Activated naive CD8-positive, alpha-beta T cell treated with anti-CD3 and anti-CD28 coated beads, Interleukin-2, amount 50 U/mL, for 16 hours (primary cell): ENCODE measurements around the gene HMHB1.

Experiments
- DNase-seq: peaks from one replicate; pipeline ENCODE4 v3.0.0-alpha.2; 2020; ENCODE audit warnings: low read depth, low spot score

The HMHB1 gene

DNA sequence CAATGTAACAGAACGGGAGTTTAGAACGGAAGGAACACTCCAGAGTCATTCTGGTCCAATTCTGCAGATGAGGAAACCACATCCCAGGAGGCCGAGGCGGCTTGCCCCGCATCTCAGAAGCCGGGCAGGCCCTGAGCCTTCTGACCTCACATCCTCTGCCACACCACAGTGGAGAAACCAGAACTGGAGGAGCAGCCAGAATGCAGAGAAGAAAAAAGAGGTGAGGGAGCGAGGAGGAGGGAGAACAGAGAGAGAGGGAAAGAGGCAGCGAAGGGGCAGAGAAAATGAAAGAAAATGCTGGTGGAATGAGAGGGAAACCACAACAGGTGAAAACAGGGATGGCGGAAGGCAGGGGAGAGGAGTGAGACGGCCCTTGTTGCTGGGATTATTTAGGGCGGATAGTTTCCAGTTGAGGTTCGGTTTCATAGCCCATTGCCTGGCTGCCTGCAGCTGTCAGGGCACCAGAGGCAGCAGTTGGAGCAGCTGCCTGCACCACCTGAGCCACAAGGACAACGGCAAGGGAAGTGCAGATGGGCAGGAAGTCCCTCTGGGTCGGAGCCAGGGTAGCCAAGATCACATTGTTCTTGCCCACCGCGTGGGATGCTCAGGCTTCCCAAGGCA, at the start of gene HMHB1:
TSS of gene HMHB1 (plus strand) at position 77 of the 621 bp plus-strand sequence.
- no peak for DNase-seq

- DNase-seq = no peak
These were observed 49.2 kb upstream of the HMHB1 start for GRCh38 chr5:143762636-143763220.

DNA sequence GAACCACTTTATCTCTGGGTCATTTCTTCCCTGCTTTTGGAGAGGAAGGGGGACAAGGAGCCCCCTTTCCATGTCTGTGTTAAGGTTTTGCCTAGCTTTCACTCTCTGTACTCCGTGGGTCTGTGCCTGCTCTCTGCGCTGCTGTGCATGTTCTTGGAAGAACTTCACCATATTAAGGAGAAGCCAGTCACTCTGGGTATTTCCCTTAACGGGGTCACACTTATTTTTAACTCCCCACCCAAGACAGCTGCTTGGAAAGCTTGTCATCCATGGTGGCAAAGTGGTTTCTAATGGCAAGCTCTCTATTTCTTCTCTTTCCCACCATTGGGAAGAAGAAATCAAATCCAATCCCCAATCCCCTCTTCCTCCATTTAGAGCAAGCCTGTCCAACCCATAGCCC, 44.8 kb upstream of the HMHB1 start:
- no peak for DNase-seq

GRCh38 chr5:143769026-143769786, 42.8 kb upstream of the HMHB1 start:
- no peak for DNase-seq

DNA sequence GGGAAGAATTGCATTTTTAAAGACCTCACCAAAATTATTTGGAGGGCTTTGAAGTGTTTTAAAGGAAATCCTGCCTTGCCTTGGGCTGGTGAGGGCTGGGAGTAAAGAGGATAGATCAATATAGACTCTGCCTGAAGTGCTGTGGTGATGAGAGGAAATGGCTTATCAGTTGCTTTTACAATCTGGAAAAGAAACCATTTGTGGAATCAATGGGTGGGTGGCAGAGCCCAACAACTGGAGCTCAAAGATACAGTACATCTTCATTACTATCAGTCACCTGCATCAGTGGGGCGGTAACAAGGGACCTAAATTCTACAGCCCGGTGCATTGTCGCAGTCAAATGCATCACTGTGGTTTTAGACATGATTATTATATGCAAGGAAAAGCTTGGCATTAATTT, 41.5 kb upstream of the HMHB1 start:
- DNase-seq = no peak

DNA sequence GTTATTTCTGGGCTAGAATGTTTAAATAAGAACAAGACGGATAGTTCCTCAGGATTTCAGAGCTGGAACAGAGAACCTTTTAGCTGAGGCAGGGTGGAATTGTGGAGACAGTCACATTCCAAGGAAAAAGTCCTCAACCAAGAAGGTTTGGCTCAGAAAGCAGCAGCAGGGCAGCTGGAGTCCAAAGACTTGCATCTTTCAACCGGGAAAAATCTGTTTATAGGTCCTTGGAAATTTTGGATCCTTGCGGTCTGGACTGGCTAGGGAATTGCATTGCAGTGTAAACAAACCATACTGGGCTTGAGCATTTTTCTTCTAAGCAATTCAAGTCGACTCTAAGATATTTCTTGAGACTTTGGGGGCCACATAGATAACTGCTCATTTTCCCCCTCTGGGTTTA, 40.8 kb upstream of the HMHB1 start:
- no peak for DNase-seq

GRCh38 chr5:143771602-143772001, 40.4 kb upstream of the HMHB1 start:
- no peak for DNase-seq

DNA sequence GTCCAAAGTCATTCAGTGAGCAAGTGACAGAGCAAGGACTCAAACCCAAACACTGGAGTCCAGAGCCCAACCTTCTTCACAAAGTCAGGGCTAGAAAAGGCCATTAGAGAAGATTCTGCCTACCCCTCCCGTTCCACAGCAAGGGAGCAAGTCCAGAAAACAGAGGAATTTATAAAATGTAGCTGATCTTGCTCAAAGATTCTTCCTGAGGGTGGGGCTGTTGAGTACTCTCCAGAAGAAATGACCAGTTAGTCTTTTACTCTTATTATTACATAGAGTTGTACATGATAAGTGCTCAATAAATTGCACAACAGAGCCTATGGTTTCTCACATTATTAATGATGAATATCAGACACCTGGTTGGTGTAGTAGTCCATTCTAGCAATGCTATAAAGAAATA, 39.3 kb upstream of the HMHB1 start:
- no peak for DNase-seq

DNA sequence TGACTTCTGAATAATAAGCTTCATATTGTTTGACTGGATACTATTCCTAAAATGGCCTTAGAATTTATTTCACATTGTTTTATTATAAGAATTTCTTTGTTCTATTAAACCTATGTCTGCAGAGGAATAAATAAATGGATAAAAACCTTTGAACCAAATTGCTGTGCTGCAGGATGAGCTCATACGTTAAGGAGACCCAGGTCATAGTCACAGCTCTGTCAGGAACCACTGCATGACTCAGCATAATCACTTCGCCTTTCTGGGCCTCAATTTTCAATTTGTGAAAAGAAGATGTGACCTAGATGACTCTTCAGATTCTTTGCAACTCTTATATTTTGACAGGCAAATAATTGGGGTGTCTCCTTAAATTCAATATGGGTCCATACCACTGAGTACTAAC, 36.7 kb upstream of the HMHB1 start:
- no peak for DNase-seq

GRCh38 chr5:143776951-143777350, 35.0 kb upstream of the HMHB1 start:
- no peak for DNase-seq

DNA sequence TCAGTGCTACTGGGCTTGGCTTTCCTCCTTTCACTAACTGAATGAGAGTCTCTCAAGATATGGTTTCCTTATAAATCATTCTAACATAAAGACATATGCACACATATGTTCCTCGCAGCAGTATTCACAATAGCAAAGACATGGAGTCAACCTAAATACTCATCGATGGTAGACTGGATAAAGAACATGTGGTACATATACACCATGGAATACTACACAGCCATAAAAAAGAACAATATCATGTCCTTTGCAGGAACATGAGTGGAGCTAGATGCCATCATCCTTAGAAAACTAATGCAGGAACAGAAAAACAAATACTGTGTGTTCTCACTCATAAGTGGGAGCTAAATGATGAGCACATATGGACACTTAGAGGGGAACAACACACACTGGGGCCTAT, 32.5 kb upstream of the HMHB1 start:
- no peak for DNase-seq

DNA sequence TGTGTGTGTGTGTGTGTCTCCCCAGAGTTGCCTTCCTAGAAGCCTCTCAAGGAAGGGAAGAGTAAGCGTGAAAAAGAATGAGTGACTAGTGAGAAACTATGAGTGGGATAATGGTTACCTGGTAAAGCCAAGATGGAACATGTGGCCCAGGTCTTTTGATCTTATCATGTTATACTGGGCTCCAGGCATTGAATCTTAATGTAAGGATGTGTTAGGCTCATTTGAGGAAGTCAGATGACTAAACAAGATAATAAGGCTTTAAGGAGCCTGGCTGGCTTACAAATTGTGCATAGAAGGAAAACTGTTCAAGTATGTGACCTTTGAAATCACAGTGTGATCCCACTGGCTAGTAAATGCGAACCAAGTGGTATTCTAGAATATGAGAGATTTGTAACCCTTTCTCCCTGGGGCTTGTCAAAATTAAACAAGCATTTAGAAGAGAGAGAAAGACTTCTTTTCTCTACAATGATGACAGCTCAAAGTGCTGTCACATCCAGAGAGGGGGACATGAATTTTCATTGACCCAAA, 29.9 kb upstream of the HMHB1 start:
- DNase-seq = no peak

GRCh38 chr5:143782588-143783386, 29.2 kb upstream of the HMHB1 start:
- no peak for DNase-seq

GRCh38 chr5:143788401-143788800, 23.6 kb upstream of the HMHB1 start:
- DNase-seq = no peak

- no peak for DNase-seq
These were observed 21.4 kb upstream of the HMHB1 start for GRCh38 chr5:143790457-143791112.

GRCh38 chr5:143791848-143792731, 19.9 kb upstream of the HMHB1 start:
- DNase-seq = no peak

- DNase-seq = no peak
These were observed 18.7 kb upstream of the HMHB1 start for GRCh38 chr5:143793249-143793648.

- no peak for DNase-seq
These were observed 15.8 kb upstream of the HMHB1 start for GRCh38 chr5:143796125-143796524.

DNA sequence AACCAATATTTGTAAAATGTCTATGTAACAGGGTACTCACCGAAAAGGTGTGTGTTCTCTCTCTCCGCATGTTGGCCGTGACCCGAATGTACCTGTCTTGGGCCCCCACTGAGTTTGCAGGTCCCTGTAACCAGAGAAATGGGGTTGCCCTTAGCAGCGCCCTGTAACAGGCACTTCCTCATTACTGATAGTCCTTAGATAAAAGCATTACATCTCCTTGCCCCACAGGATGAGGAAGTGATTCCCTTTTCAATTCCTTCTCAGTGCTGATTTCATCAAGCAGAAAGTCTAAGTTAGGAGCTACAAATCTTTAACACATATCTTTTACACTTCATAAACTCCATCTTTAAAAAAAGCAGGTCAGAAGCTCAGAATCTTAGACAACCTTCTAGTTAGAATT, 15.2 kb upstream of the HMHB1 start:
- no peak for DNase-seq

- no peak for DNase-seq
These were observed 11.2 kb upstream of the HMHB1 start for GRCh38 chr5:143800715-143801114.
